ENCODE data around the gene KRT33A. TPM values are rescaled to one million over a fixed set of nuclear protein-coding genes. Genes with fewer than 3 reads are reported as not detected.

Gene KRT33A
- total and polyA plus RNA-seq, 2 of the 8 experiments (the other 6 are each of a cell fraction or from before 2014, with no cell fraction given) = not detected

GRCh38 chr17:41396340-41396739, 45.7 kb upstream of the KRT33A start:
- H3K23ac ChIP-seq (ENCODE audit: insufficient read length) = no peak overlapping the region
- no peak overlapping the region for H3K4me2 ChIP-seq (ENCODE audit: insufficient read depth in 1 of 2, low read depth in 2 of 2, low read length in 2 of 2)
- DNase-seq (ENCODE audit: low read depth in 1 of 2, low spot score in 2 of 2) = no peak
- H3K23me2 ChIP-seq (ENCODE audit: low read depth, low read length) = no peaks in the 10 kb centered on the region
- no peak overlapping the region for H3K18ac ChIP-seq (ENCODE audit: extremely low read depth, low read length)
- H3K79me1 ChIP-seq (ENCODE audit: low read depth, low read length) = no peaks in the 10 kb centered on the region
- CTCF ChIA-PET (ENCODE audit: partially characterized antibody) = interaction anchor here (0.7 to 1.6 kb wide), 3 partner anchors 21 to 549 kb away, joined by 3 to 4 read pairs (median 4); no protein-coding TSS in a partner anchor
- no peaks in the 10 kb centered on the region for H4K20me1 ChIP-seq (replicated peaks in 1 of 2; ENCODE audit: control insufficient read depth in 1 of 2, insufficient read depth in 2 of 2, low read length in 2 of 2)
- H4K91ac ChIP-seq (replicated peaks; ENCODE audit: insufficient read length, low read length) = no peak overlapping the region
- no peaks in the 10 kb centered on the region for H3K79me2 ChIP-seq (ENCODE audit: control insufficient read depth in 1 of 2, insufficient read depth in 2 of 2, low read length in 2 of 2)
- no peak for TF ChIP-seq ASH2L (IDR thresholded peaks at IDR 0.05; ENCODE audit: low read length)
- no peak for TF ChIP-seq GTF2F1 (IDR thresholded peaks at IDR 0.05; ENCODE audit: borderline replicate concordance, low read depth, low read length)
- no peak for TF ChIP-seq SAP30 (IDR thresholded peaks at IDR 0.05; ENCODE audit: insufficient read depth, insufficient replicate concordance, low read length)
- TF ChIP-seq SP4 (IDR thresholded peaks at IDR 0.05; ENCODE audit: low read length) = no peak
- no peak for TF ChIP-seq E2F6 (IDR thresholded peaks at IDR 0.05)
- TF ChIP-seq TEAD4 (IDR thresholded peaks at IDR 0.05; ENCODE audit: low read depth, low read length) = no peak
- TF ChIP-seq CHD1 (IDR thresholded peaks at IDR 0.05; ENCODE audit: low read depth, low read length) = no peak
- H2BK20ac ChIP-seq (ENCODE audit: low read length) = no peak overlapping the region
- WGBS, 2 experiments (ENCODE audit: extremely low coverage in 1 of 2, insufficient coverage in 1 of 2, insufficient read length in 1 of 2, insufficient replicate concordance in 2 of 2, low coverage in 1 of 2, low lambda C conversion rate in 2 of 2, missing lambda C conversion rate in 1 of 2) = 100% methylated on average over 7 of the region's 7 CpGs; no CpG with 5 or more reads in 1 of the 2 experiments
- no peak overlapping the region for H3K9ac ChIP-seq (replicated peaks in 1 of 4; ENCODE audit: extremely low read depth in 1 of 4, low read depth in 3 of 4, low read length in 3 of 4)
- no peaks in the 10 kb centered on the region for H3K36me3 ChIP-seq (ENCODE audit: control insufficient read depth in 2 of 4, insufficient read depth in 4 of 4, low read length in 3 of 4)
- H2BK5ac ChIP-seq (ENCODE audit: low read depth, low read length) = no peak overlapping the region
- no peak overlapping the region for H2BK12ac ChIP-seq (ENCODE audit: low read depth, low read length)
- no peak overlapping the region for H2BK120ac ChIP-seq (replicated peaks; ENCODE audit: low read depth, low read length)
- FAIRE-seq = no peak
- no peak overlapping the region for H3K14ac ChIP-seq (ENCODE audit: insufficient read length)
- H4K5ac ChIP-seq (ENCODE audit: insufficient read length, low read depth, low read length) = no peak overlapping the region
- H3K4ac ChIP-seq (replicated peaks; ENCODE audit: insufficient read length, low read depth, low read length) = no peak overlapping the region
- no peaks in the 10 kb centered on the region; a peak in 1 of 7 replicates for H3K27me3 ChIP-seq (replicated peaks in 1 of 4; ENCODE audit: control insufficient read depth in 3 of 4, extremely low read depth in 1 of 4, insufficient read depth in 3 of 4, low read length in 3 of 4)
- no peaks in the 10 kb centered on the region for H3K4me1 ChIP-seq (replicated peaks in 1 of 4; ENCODE audit: control insufficient read depth in 3 of 4, insufficient read depth in 4 of 4, low read length in 3 of 4)
- POLR2A ChIA-PET (ENCODE audit: partially characterized antibody) = no interaction called here
- H3K4me3 ChIP-seq (ENCODE audit: extremely low read depth in 1 of 4, insufficient read depth in 2 of 4, low read depth in 3 of 4, low read length in 4 of 4) = no peak overlapping the region
- no peak overlapping the region for H2AK5ac ChIP-seq (ENCODE audit: low read depth, low read length)
- H3K56ac ChIP-seq (replicated peaks; ENCODE audit: insufficient read length, low read depth, low read length) = no peak overlapping the region
- no peak overlapping the region for H4K8ac ChIP-seq (ENCODE audit: extremely low read depth, insufficient read depth, low read length)
- no peak overlapping the region for H2BK15ac ChIP-seq (ENCODE audit: low read length)
- no peak overlapping the region for H3K27ac ChIP-seq (ENCODE audit: low read depth, low read length)
- H2AFZ ChIP-seq (ENCODE audit: low read length) = no peak overlapping the region
- no peaks in the 10 kb centered on the region for H3K9me3 ChIP-seq (ENCODE audit: insufficient read depth in 2 of 2, low read depth in 1 of 2, low read length in 1 of 2)

Measured in H1 (cell line).